HepG2 (cell line): ENCODE results near the gene CLEC20A. TPM values are rescaled to one million over a fixed set of nuclear protein-coding genes. Genes with fewer than 3 reads are reported as not detected.

Source experiments
- ATAC-seq: fragments of 200-7000 bp; cut with Tn5 transposase; 3 replicates; pipeline ENCODE4 v1.9.1; 2020; ENCODE audit warnings: mild to moderate bottlenecking, moderate library complexity
- BruUV-seq: library from RNA; stranded (reverse); fragments of 400-500 nt; replicated peaks from 2 replicates; lab custom pipeline; 2021; lab: Mats Ljungman, UMichigan
- CTCF ChIA-PET: fragments of 300-600 bp; formaldehyde crosslinking; extraction: SDS; loops from one replicate; lab custom pipeline; 2021; ENCODE audit warnings: low total read pairs, inconsistent platforms, low intra/inter-chr PET ratio; lab: Yijun Ruan, JAX
- POLR2A ChIA-PET: fragments of 350-600 bp; sonication (Branson Sonifier 250); formaldehyde crosslinking; loops from one replicate; lab custom pipeline; 2020; ENCODE audit warnings: antibody characterized with exemption, inconsistent platforms; lab: Yijun Ruan, JAX
- DNase-seq: peaks from one replicate; pipeline ENCODE4 v3.0.0-alpha.2; 2015; ENCODE audit warnings: low spot score
- FAIRE-seq: peaks from 3 replicates; lab custom pipeline; 2011; peaks lifted over from hg19 to GRCh38; lab: Jason Lieb, UNC
- H2AFZ ChIP-seq: one replicate; pipeline ENCODE4 v1.6.1; 2011; ENCODE audit warnings: low read length, inconsistent platforms
- H3K27ac ChIP-seq: fragments of 300-600 bp; 3 replicates; pipeline ENCODE4 v1.8.0; 2011; ENCODE audit warnings: mixed run types, mild to moderate bottlenecking, mixed read lengths, low read length, inconsistent platforms; ENCODE audit not compliant: insufficient read depth; ENCODE audit errors: extremely low read length
- H3K27me3 ChIP-seq, 2 experiments: fragments of 200-600 bp in 1 of 2; 2 replicates in 1 of 2; 3 replicates in 1 of 2; pipeline versions ENCODE4 v1.6.0 to v1.8.0; 2011; ENCODE audit warnings: low read length in 2 of 2, mild to moderate bottlenecking in 2 of 2, moderate library complexity in 2 of 2, inconsistent platforms in 1 of 2; ENCODE audit not compliant: insufficient read depth in 2 of 2, control insufficient read depth in 1 of 2
- H3K36me3 ChIP-seq, 2 experiments: fragments of 200-600 bp in 1 of 2; replicated peaks in 1 of 2; 2 replicates in 1 of 2; 3 replicates in 1 of 2; pipeline versions ENCODE4 v1.5.1 to v1.8.0; 2011; ENCODE audit warnings: low read length in 2 of 2, inconsistent platforms in 1 of 2; ENCODE audit not compliant: insufficient read depth in 2 of 2, control insufficient read depth in 1 of 2
- H3K4me1 ChIP-seq: 2 replicates; pipeline ENCODE4 v1.5.1; 2012; ENCODE audit warnings: low read length, inconsistent platforms; ENCODE audit not compliant: insufficient read depth
- H3K4me2 ChIP-seq: 2 replicates; pipeline ENCODE4 v1.6.0; 2011; ENCODE audit warnings: low read depth, low read length, inconsistent platforms
- H3K4me3 ChIP-seq, 3 experiments: fragments of 200-600 bp in 1 of 3; sonication (generic), shearing (Covaris generic) in 1 of 3; replicated peaks in 1 of 3; 2 replicates each; pipeline ENCODE4 v1.5.1; 2011 to 2016; ENCODE audit warnings: low read length in 3 of 3, inconsistent platforms in 2 of 3, low read depth in 2 of 3, mild to moderate bottlenecking in 2 of 3, control low read depth in 1 of 3, mixed read lengths in 1 of 3; ENCODE audit not compliant: insufficient read depth in 1 of 3
- H3K79me2 ChIP-seq: one replicate; pipeline ENCODE4 v1.6.1; 2011; ENCODE audit warnings: low read length, inconsistent platforms; ENCODE audit not compliant: insufficient read depth
- H3K9ac ChIP-seq: 2 replicates; pipeline ENCODE4 v1.6.0; 2011; ENCODE audit warnings: mild to moderate bottlenecking, low read depth, low read length, inconsistent platforms; ENCODE audit not compliant: insufficient read depth
- H3K9me3 ChIP-seq: 2 replicates; pipeline ENCODE4 v1.5.1; 2012; ENCODE audit warnings: mild to moderate bottlenecking, low read length
- H4K20me1 ChIP-seq: 2 replicates; pipeline ENCODE4 v1.6.0; 2011; ENCODE audit warnings: inconsistent platforms, mild to moderate bottlenecking, low read length, moderate library complexity; ENCODE audit not compliant: insufficient read depth
- CCDC6 ChIP-seq: sonication (generic); formaldehyde crosslinking; IDR thresholded peaks from 2 replicates; pipeline ENCODE4 v1.8.1; 2022; ENCODE audit warnings: mild to moderate bottlenecking, missing genetic modification reagents, moderate library complexity
- EZH2 ChIP-seq: conservative IDR thresholded peaks from 2 replicates; pipeline ENCODE4 v1.6.1; 2012; ENCODE audit warnings: mild to moderate bottlenecking, low read depth, low read length, moderate library complexity
- HES4 ChIP-seq: sonication (generic); formaldehyde crosslinking; IDR thresholded peaks from 2 replicates; pipeline ENCODE4 v1.9.0; 2021; ENCODE audit warnings: mild to moderate bottlenecking, missing genetic modification reagents, borderline replicate concordance
- NFKBIZ ChIP-seq: IDR thresholded peaks from 2 replicates; pipeline ENCODE4 v1.6.1; 2018; ENCODE audit warnings: missing genetic modification reagents, missing compliant biosample characterization
- NR2F6 ChIP-seq, 2 experiments: IDR thresholded peaks; 2 replicates each; pipeline ENCODE4 v1.6.1; 2016; ENCODE audit warnings: antibody characterized with exemption in 1 of 2, mild to moderate bottlenecking in 1 of 2
- YEATS4 ChIP-seq: sonication (generic); formaldehyde crosslinking; IDR thresholded peaks from 2 replicates; pipeline ENCODE4 v1.4.0; 2020; ENCODE audit warnings: missing genetic modification reagents, borderline replicate concordance
- ZFX ChIP-seq: sonication (generic); formaldehyde crosslinking; IDR thresholded peaks from 2 replicates; pipeline ENCODE4 v1.4.0; 2020; ENCODE audit warnings: mild to moderate bottlenecking, low read depth, missing genetic modification reagents, moderate library complexity
- ZNF609 ChIP-seq: sonication (generic); formaldehyde crosslinking; IDR thresholded peaks from 2 replicates; pipeline ENCODE4 v1.4.0; 2020; ENCODE audit warnings: mild to moderate bottlenecking, missing genetic modification reagents, borderline replicate concordance
- ZNF776 ChIP-seq: sonication (generic); formaldehyde crosslinking; IDR thresholded peaks from 2 replicates; pipeline ENCODE4 v1.4.0; 2020; ENCODE audit warnings: mild to moderate bottlenecking, missing genetic modification reagents
- WGBS: methylation state at CpG from one replicate; pipeline ENCODE4 v1.1.6; 2017; ENCODE audit warnings: low lambda C conversion rate; 5-methylcytosine and 5-hydroxymethylcytosine counted together
- in situ Hi-C: cut with HindIII; loops from 2 replicates; pipeline ENCODE4 v1.10.0; 2017; ENCODE audit warnings: low pct_unique_long_range_greater_than_20kb; ENCODE audit not compliant: extremely low pct_ligation_motif_present
- intact Hi-C: fragments of 100-400 bp; cut with micrococcal nuclease; formaldehyde crosslinking; loops from one replicate; pipeline ENCODE4 v1.10.0; 2022; ENCODE audit not compliant: unreplicated experiment
- polyA plus RNA-seq, 8 experiments: library from polyadenylated mRNA; depleted of rRNA in 3 of 8; stranded (reverse) in 7 of 8; unstranded in 1 of 8; fragments of >200 nt; fragmentation: Illumina TruSeq in 4 of 8; extraction: Trizol in 4 of 8; gene quantifications; 2 replicates each; pipeline versions ENCODE4 v1.2.1 to v1.2.3, GENCODE V29; 2011 to 2016; ENCODE audit warnings: low read depth in 4 of 8, missing spikeins in 1 of 8, mixed read lengths in 1 of 8; ENCODE audit not compliant: insufficient read depth in 1 of 8
- total RNA-seq, 5 experiments: library from RNA; depleted of rRNA; stranded (reverse); fragments of >200 nt; fragmentation: Illumina TruSeq; extraction: Trizol; gene quantifications; 2 replicates each; pipeline ENCODE4 v1.2.3, GENCODE V29; 2016; ENCODE audit warnings: low read depth in 1 of 5

Gene CLEC20A
- total and polyA plus RNA-seq, 2 of the 13 experiments (the other 11 are each of a cell fraction or from before 2014, with no cell fraction given): not detected

DNA sequence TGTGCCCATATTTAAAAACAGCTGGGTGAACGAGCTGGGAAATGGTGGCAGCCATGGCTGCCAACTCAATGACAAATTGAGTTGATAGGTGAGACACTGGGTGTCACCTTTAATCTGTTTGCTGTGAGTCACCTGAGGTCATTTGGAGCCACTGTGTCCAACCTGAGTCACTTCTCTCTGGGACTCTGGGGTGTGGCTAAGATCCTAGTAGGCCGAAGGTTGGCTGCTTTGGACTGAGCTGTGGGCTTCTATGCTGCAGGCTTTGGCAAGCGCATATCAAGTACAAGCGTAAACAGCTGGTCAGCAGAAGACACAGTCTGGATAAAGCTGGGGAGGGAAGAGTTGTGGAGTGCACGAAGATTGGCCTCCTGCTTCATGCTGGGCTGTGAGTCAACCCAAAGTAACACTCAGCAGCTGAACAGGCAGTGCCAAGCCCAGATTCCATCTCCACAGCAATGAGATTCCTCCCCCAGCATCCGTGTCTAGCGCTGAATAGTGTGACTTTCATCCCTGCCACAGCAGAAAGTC is 40.1 kb upstream of the CLEC20A start (continued):
- TF ChIP-seq NR2F6 (IDR thresholded peaks at IDR 0.05) (peak; percentile 33; the same call in 1 of the 2 replicates), NR2F6 (CRISPR knock-in tag; IDR thresholded peaks at IDR 0.05) (peak; percentile 47; the same call in 1 of the 2 replicates), ZFX (0 out of 2 replicates have a peak, but pooled peaks have one; percentile 37), EZH2 (no peak), ZNF609 (CRISPR knock-in tag) (no peak)

- ChIA-PET CTCF (interaction anchor here (1.2 kb wide), 1 partner anchor 216 kb away, joined by 3 read pairs; no protein-coding TSS in a partner anchor), POLR2A (interaction anchor here (1.1 to 1.2 kb wide), 3 partner anchors 188 to 466 kb away, joined by 3 to 6 read pairs (median 5); partner anchors contain the start of gene RALGPS2)
- Histone ChIP-seq H3K79me2 (no peaks in the 10 kb centered on the region), H2AFZ (no peak overlapping the region), H3K4me2 (peak overlapping the region; percentile 89), H3K36me3 (no peaks in the 10 kb centered on the region), H3K4me3 (no peak overlapping the region), H4K20me1 (no peaks in the 10 kb centered on the region), H3K9ac (no peak overlapping the region), H3K4me1 (peaks cover 64% of the 10 kb centered on the region), H3K27ac (no peak overlapping the region), H3K27me3 (0 out of 5 replicates have a peak, but pooled peaks cover 0 to 6% of the 10 kb centered on the region in 2 experiments), H3K9me3 (no peaks in the 10 kb centered on the region)
- WGBS: 87% methylated on average over 5 of the region's 5 CpGs
- intact Hi-C loops (loop anchor here (10.0 kb wide), 1 partner anchor 248 kb away; no protein-coding TSS in a partner anchor), in situ Hi-C loops (no loop called here)
- TF ChIP-seq HES4 (CRISPR knock-in tag): no peak
- TF ChIP-seq CCDC6: no peak
- TF ChIP-seq ZNF776: no peak
- no peak for TF ChIP-seq NFKBIZ (CRISPR knock-in tag)
- no peak for TF ChIP-seq YEATS4 (CRISPR knock-in tag)
- BruUV-seq: no TSS peak
- no peak for ATAC-seq
- FAIRE-seq: no peak
- no peak for DNase-seq
These were observed 39.6 kb upstream of the CLEC20A start for GRCh38 chr1:178536329-178536728.
